ENCODE data around the gene SEMA6A.
"Not testable (repeated sequence)": the region's sequence is repeated elsewhere in the genome, so short reads cannot be mapped to it uniquely, and the experiment has no call there.

The SEMA6A gene

DNA sequence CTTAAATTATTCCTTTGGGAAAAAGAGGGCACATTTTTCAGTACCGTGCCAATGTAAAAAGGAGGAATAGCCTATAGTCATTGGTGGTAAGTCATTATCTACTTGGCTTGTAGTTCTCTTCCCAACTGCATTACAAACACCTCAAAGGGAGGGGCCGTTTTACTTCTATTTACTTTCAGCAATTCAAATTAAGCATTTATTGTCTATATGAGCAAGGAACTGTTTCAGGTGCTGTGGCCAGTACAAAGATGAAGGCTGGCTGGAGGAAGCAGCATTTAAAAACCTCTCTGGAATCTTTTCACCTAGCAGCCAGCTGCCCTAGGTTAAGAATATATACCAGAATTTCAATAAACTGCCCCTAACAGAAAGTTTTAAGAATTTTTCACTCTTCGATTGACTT is 48.9 kb downstream of the SEMA6A start:
- Histone ChIP-seq H3K4me1 (ENCODE audit: control insufficient read depth in 5 of 5, insufficient read depth in 5 of 5, low read length in 5 of 5) (peaks cover 0 to 24% (median 0%) of the 10 kb centered on the region in 5 donors), H3K9me3 (ENCODE audit: control insufficient read depth in 5 of 5, low read length in 5 of 5) (no peaks in the 10 kb centered on the region), H3K9ac (ENCODE audit: low read length in 5 of 5) (no peak overlapping the region), H3K36me3 (ENCODE audit: control insufficient read depth in 5 of 5, insufficient read depth in 5 of 5, low read length in 5 of 5) (no peaks in the 10 kb centered on the region), H3K27me3 (ENCODE audit: control insufficient read depth in 5 of 5, insufficient read depth in 4 of 5, low read length in 5 of 5) (no peaks in the 10 kb centered on the region), H3K4me3 (ENCODE audit: low read depth in 1 of 5, low read length in 5 of 5) (no peak overlapping the region), H3K27ac (ENCODE audit: low read depth, low read length) (no peak overlapping the region)

DNA sequence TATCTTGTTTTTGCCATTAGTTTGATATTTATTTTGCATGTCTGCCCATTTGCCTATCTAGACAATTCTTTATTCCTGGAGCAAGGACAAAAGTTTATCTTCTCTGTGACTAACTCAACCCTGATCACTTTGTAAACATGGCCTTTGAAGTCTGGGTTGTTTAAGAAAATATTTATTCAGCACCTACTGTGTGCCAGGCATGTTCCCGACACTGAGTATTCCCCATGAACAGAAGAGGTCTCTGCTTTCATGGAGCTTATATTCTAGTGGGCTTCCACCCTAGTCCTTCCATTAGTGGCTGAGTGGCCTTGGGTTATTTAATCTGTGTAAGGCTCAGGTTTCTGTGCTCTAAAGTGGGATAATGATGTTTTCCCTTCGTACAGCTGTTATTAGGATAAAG is 49.7 kb downstream of the SEMA6A start:
- Histone ChIP-seq H3K9ac (ENCODE audit: low read length in 5 of 5) (no peak overlapping the region), H3K36me3 (ENCODE audit: control insufficient read depth in 5 of 5, insufficient read depth in 5 of 5, low read length in 5 of 5) (no peaks in the 10 kb centered on the region), H3K9me3 (ENCODE audit: control insufficient read depth in 5 of 5, low read length in 5 of 5) (no peaks in the 10 kb centered on the region), H3K4me3 (ENCODE audit: low read depth in 1 of 5, low read length in 5 of 5) (no peak overlapping the region), H3K27ac (ENCODE audit: low read depth, low read length) (no peak overlapping the region), H3K4me1 (ENCODE audit: control insufficient read depth in 5 of 5, insufficient read depth in 5 of 5, low read length in 5 of 5) (peaks cover 0 to 22% (median 0%) of the 10 kb centered on the region in 5 donors), H3K27me3 (ENCODE audit: control insufficient read depth in 5 of 5, insufficient read depth in 4 of 5, low read length in 5 of 5) (no peaks in the 10 kb centered on the region)

- Histone ChIP-seq H3K9me3 (ENCODE audit: control insufficient read depth in 5 of 5, low read length in 5 of 5) (no peaks in the 10 kb centered on the region), H3K4me3 (ENCODE audit: low read depth in 1 of 5, low read length in 5 of 5) (no peak overlapping the region), H3K27ac (ENCODE audit: low read depth, low read length) (no peak overlapping the region), H3K36me3 (ENCODE audit: control insufficient read depth in 5 of 5, insufficient read depth in 5 of 5, low read length in 5 of 5) (no peaks in the 10 kb centered on the region), H3K9ac (ENCODE audit: low read length in 5 of 5) (no peak overlapping the region), H3K27me3 (ENCODE audit: control insufficient read depth in 5 of 5, insufficient read depth in 4 of 5, low read length in 5 of 5) (no peaks in the 10 kb centered on the region), H3K4me1 (ENCODE audit: control insufficient read depth in 5 of 5, insufficient read depth in 5 of 5, low read length in 5 of 5) (peaks cover 0 to 22% (median 0%) of the 10 kb centered on the region in 5 donors)
Measured at GRCh38 chr5:116524051-116524904, 50.3 kb downstream of the SEMA6A start.

DNA sequence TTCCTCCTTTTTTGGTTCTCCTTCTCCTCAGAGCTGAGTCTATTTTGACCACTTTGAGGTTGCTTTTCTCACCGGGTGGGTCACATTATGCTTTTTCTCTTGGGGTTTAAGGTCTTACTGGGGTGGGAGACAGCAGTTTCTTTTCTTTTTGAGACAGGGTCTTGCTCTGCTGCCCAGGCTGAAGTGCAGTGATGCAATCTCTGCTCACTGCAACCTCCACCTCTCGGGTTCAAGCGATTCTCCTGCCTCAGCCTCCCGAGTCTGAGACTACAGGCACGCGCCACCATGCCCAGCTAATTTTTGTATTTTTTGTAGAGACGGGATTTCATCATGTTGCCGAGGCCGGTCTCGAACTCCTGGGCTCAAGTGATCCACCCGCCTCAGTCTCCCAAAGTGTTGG is 51.4 kb downstream of the SEMA6A start:
- not testable (repeated sequence) for H3K4me3 ChIP-seq (ENCODE audit: low read depth in 1 of 5, low read length in 5 of 5); H3K27ac ChIP-seq (ENCODE audit: low read depth, low read length); H3K27me3 ChIP-seq (ENCODE audit: control insufficient read depth in 5 of 5, insufficient read depth in 4 of 5, low read length in 5 of 5); H3K36me3 ChIP-seq (ENCODE audit: control insufficient read depth in 5 of 5, insufficient read depth in 5 of 5, low read length in 5 of 5); H3K9me3 ChIP-seq (ENCODE audit: control insufficient read depth in 5 of 5, low read length in 5 of 5); H3K9ac ChIP-seq (ENCODE audit: low read length in 5 of 5)
- peaks cover 0 to 16% (median 0%) of the 10 kb centered on the region in 5 donors for H3K4me1 ChIP-seq (ENCODE audit: control insufficient read depth in 5 of 5, insufficient read depth in 5 of 5, low read length in 5 of 5)

GRCh38 chr5:116522356-116523136 is 52.1 kb downstream of the SEMA6A start:
- no peak overlapping the region for H3K4me3 ChIP-seq (ENCODE audit: low read depth in 1 of 5, low read length in 5 of 5)
- H3K4me1 ChIP-seq (ENCODE audit: control insufficient read depth in 5 of 5, insufficient read depth in 5 of 5, low read length in 5 of 5), result peaks cover 0 to 19% (median 0%) of the 10 kb centered on the region in 5 donors
- H3K27me3 ChIP-seq (ENCODE audit: control insufficient read depth in 5 of 5, insufficient read depth in 4 of 5, low read length in 5 of 5), result no peaks in the 10 kb centered on the region
- no peaks in the 10 kb centered on the region for H3K36me3 ChIP-seq (ENCODE audit: control insufficient read depth in 5 of 5, insufficient read depth in 5 of 5, low read length in 5 of 5)
- H3K9me3 ChIP-seq (ENCODE audit: control insufficient read depth in 5 of 5, low read length in 5 of 5), result no peaks in the 10 kb centered on the region
- H3K9ac ChIP-seq (ENCODE audit: low read length in 5 of 5), result no peak overlapping the region
- H3K27ac ChIP-seq (ENCODE audit: low read depth, low read length), result no peak overlapping the region

GRCh38 chr5:116521173-116521872 is 53.3 kb downstream of the SEMA6A start:
- Histone ChIP-seq H3K36me3 (ENCODE audit: control insufficient read depth in 5 of 5, insufficient read depth in 5 of 5, low read length in 5 of 5) (no peaks in the 10 kb centered on the region), H3K4me1 (ENCODE audit: control insufficient read depth in 5 of 5, insufficient read depth in 5 of 5, low read length in 5 of 5) (peaks cover 0 to 21% (median 0%) of the 10 kb centered on the region in 5 donors), H3K27me3 (ENCODE audit: control insufficient read depth in 5 of 5, insufficient read depth in 4 of 5, low read length in 5 of 5) (no peaks in the 10 kb centered on the region), H3K9ac (ENCODE audit: low read length in 5 of 5) (no peak overlapping the region), H3K9me3 (ENCODE audit: control insufficient read depth in 5 of 5, low read length in 5 of 5) (no peaks in the 10 kb centered on the region), H3K27ac (ENCODE audit: low read depth, low read length) (no peak overlapping the region), H3K4me3 (ENCODE audit: low read depth in 1 of 5, low read length in 5 of 5) (no peak overlapping the region)

- H3K36me3 ChIP-seq (ENCODE audit: control insufficient read depth in 5 of 5, insufficient read depth in 5 of 5, low read length in 5 of 5), result no peaks in the 10 kb centered on the region
- no peaks in the 10 kb centered on the region for H3K27me3 ChIP-seq (ENCODE audit: control insufficient read depth in 5 of 5, insufficient read depth in 4 of 5, low read length in 5 of 5)
- H3K9ac ChIP-seq (ENCODE audit: low read length in 5 of 5), result no peak overlapping the region
- peaks cover 0 to 22% (median 0%) of the 10 kb centered on the region in 5 donors for H3K4me1 ChIP-seq (ENCODE audit: control insufficient read depth in 5 of 5, insufficient read depth in 5 of 5, low read length in 5 of 5)
- H3K4me3 ChIP-seq (ENCODE audit: low read depth in 1 of 5, low read length in 5 of 5), result no peak overlapping the region
- no peak overlapping the region for H3K27ac ChIP-seq (ENCODE audit: low read depth, low read length)
- no peaks in the 10 kb centered on the region for H3K9me3 ChIP-seq (ENCODE audit: control insufficient read depth in 5 of 5, low read length in 5 of 5)
Measured at GRCh38 chr5:116520771-116521170, 53.9 kb downstream of the SEMA6A start.

- H3K36me3 ChIP-seq (ENCODE audit: control insufficient read depth in 5 of 5, insufficient read depth in 5 of 5, low read length in 5 of 5), result no peaks in the 10 kb centered on the region
- no peaks in the 10 kb centered on the region for H3K9me3 ChIP-seq (ENCODE audit: control insufficient read depth in 5 of 5, low read length in 5 of 5)
- peaks cover 0 to 27% (median 0%) of the 10 kb centered on the region in 5 donors for H3K4me1 ChIP-seq (ENCODE audit: control insufficient read depth in 5 of 5, insufficient read depth in 5 of 5, low read length in 5 of 5)
- no peak overlapping the region for H3K9ac ChIP-seq (ENCODE audit: low read length in 5 of 5)
- no peak overlapping the region for H3K27ac ChIP-seq (ENCODE audit: low read depth, low read length)
- H3K27me3 ChIP-seq (ENCODE audit: control insufficient read depth in 5 of 5, insufficient read depth in 4 of 5, low read length in 5 of 5), result no peaks in the 10 kb centered on the region
- no peak overlapping the region for H3K4me3 ChIP-seq (ENCODE audit: low read depth in 1 of 5, low read length in 5 of 5)
Measured at GRCh38 chr5:116518423-116518822, 56.2 kb downstream of the SEMA6A start.

DNA sequence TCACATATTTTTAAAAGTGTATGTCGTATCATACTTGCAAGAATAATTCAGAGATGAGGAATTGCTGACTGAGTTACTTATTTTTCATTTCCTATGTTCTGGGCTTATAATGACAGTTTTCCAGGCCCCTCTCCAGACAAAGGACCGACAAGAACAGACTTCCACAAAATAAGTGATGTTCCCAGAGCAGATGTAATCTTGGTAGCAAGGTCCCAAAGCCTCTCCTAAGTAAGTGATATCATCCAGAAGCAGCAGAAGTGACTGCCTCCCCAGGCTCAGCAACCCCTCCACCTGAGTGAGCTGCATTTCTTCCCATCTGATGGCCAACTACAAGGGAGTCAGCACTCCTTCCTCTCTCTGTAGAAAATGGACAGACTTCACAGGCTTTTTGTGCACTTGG is 57.1 kb downstream of the SEMA6A start:
- Histone ChIP-seq H3K27ac (ENCODE audit: low read depth, low read length) (no peak overlapping the region), H3K9me3 (ENCODE audit: control insufficient read depth in 5 of 5, low read length in 5 of 5) (no peaks in the 10 kb centered on the region), H3K9ac (ENCODE audit: low read length in 5 of 5) (no peak overlapping the region), H3K4me3 (ENCODE audit: low read depth in 1 of 5, low read length in 5 of 5) (no peak overlapping the region), H3K27me3 (ENCODE audit: control insufficient read depth in 5 of 5, insufficient read depth in 4 of 5, low read length in 5 of 5) (no peaks in the 10 kb centered on the region), H3K36me3 (ENCODE audit: control insufficient read depth in 5 of 5, insufficient read depth in 5 of 5, low read length in 5 of 5) (no peaks in the 10 kb centered on the region), H3K4me1 (ENCODE audit: control insufficient read depth in 5 of 5, insufficient read depth in 5 of 5, low read length in 5 of 5) (peaks cover 0 to 27% (median 0%) of the 10 kb centered on the region in 5 donors)

- Histone ChIP-seq H3K27me3 (ENCODE audit: control insufficient read depth in 5 of 5, insufficient read depth in 4 of 5, low read length in 5 of 5) (no peaks in the 10 kb centered on the region), H3K9me3 (ENCODE audit: control insufficient read depth in 5 of 5, low read length in 5 of 5) (no peaks in the 10 kb centered on the region), H3K4me3 (ENCODE audit: low read depth in 1 of 5, low read length in 5 of 5) (no peak overlapping the region), H3K36me3 (ENCODE audit: control insufficient read depth in 5 of 5, insufficient read depth in 5 of 5, low read length in 5 of 5) (no peaks in the 10 kb centered on the region), H3K4me1 (ENCODE audit: control insufficient read depth in 5 of 5, insufficient read depth in 5 of 5, low read length in 5 of 5) (peaks cover 0 to 22% (median 0%) of the 10 kb centered on the region in 5 donors), H3K27ac (ENCODE audit: low read depth, low read length) (no peak overlapping the region), H3K9ac (ENCODE audit: low read length in 5 of 5) (no peak overlapping the region)
Measured at GRCh38 chr5:116516021-116516420, 58.6 kb downstream of the SEMA6A start.

Data from subcutaneous abdominal adipose tissue (tissue), 5 donors.